Liver (tissue), 9 donors: ENCODE measurements around the gene SGCD. TPM values are rescaled to one million over a fixed set of nuclear protein-coding genes. Genes with fewer than 3 reads are reported as not detected.

Source experiments
- DNase-seq: peaks from one replicate; pipeline ENCODE4 v3.0.0-alpha.2; 2017; ENCODE audit warnings: low spot score
- H3K27ac ChIP-seq, 2 donors: one replicate each; pipeline ENCODE4 v1.7.0; 2013; ENCODE audit warnings: inconsistent platforms in 2 of 2, low read length in 2 of 2, control low read depth in 1 of 2, low read depth in 1 of 2, mild to moderate bottlenecking in 1 of 2
- H3K27me3 ChIP-seq, 4 donors: one replicate each; pipeline versions ENCODE4 v1.6.1 to v1.7.0; 2013; ENCODE audit warnings: low read length in 3 of 4, inconsistent platforms in 1 of 4, mild to moderate bottlenecking in 1 of 4, moderate library complexity in 1 of 4; ENCODE audit not compliant: control insufficient read depth in 4 of 4, insufficient read depth in 4 of 4
- H3K36me3 ChIP-seq, 4 donors: one replicate each; pipeline versions ENCODE4 v1.6.1 to v1.7.0; 2013; ENCODE audit warnings: low read length in 3 of 4, mild to moderate bottlenecking in 3 of 4, low read depth in 1 of 4, moderate library complexity in 1 of 4; ENCODE audit not compliant: control insufficient read depth in 4 of 4, insufficient read depth in 3 of 4
- H3K4me1 ChIP-seq, 4 donors: one replicate each; pipeline versions ENCODE4 v1.6.1 to v1.7.0; 2013; ENCODE audit warnings: low read length in 3 of 4, mild to moderate bottlenecking in 3 of 4, moderate library complexity in 1 of 4; ENCODE audit not compliant: control insufficient read depth in 4 of 4, insufficient read depth in 4 of 4
- H3K4me3 ChIP-seq, 3 donors: one replicate each; pipeline versions ENCODE4 v1.6.1 to v1.7.0; 2013; ENCODE audit warnings: low read length in 3 of 3, control low read depth in 1 of 3, low read depth in 1 of 3, mild to moderate bottlenecking in 1 of 3
- H3K9ac ChIP-seq, 2 donors: one replicate each; pipeline ENCODE4 v1.7.0; 2013; ENCODE audit warnings: low read length in 2 of 2, mild to moderate bottlenecking in 2 of 2, moderate library complexity in 2 of 2, control low read depth in 1 of 2, low read depth in 1 of 2
- H3K9me3 ChIP-seq, 4 donors: one replicate each; pipeline versions ENCODE4 v1.6.1 to v1.7.0; 2013; ENCODE audit warnings: low read length in 3 of 4; ENCODE audit not compliant: control insufficient read depth in 4 of 4
- FOXA1 ChIP-seq: IDR thresholded peaks from 2 replicates; pipeline ENCODE4 v1.6.1; 2016; ENCODE audit warnings: antibody characterized with exemption
- FOXA2 ChIP-seq: IDR thresholded peaks from 2 replicates; pipeline ENCODE4 v1.6.1; 2016; ENCODE audit warnings: antibody characterized with exemption
- GABPA ChIP-seq, 2 donors: IDR thresholded peaks in 1 of 2; conservative IDR thresholded peaks in 1 of 2; 2 replicates each; pipeline ENCODE4 v1.6.1; 2016; ENCODE audit warnings: antibody characterized with exemption in 2 of 2, mild to moderate bottlenecking in 1 of 2, moderate library complexity in 1 of 2
- HNF4G ChIP-seq: IDR thresholded peaks from 2 replicates; pipeline ENCODE4 v1.6.1; 2016; ENCODE audit warnings: antibody characterized with exemption
- JUND ChIP-seq, 2 donors: IDR thresholded peaks; 2 replicates each; pipeline ENCODE4 v1.6.1; 2016; ENCODE audit warnings: antibody characterized with exemption in 2 of 2
- NR2F2 ChIP-seq: IDR thresholded peaks from 2 replicates; pipeline ENCODE4 v1.6.1; 2016; ENCODE audit warnings: antibody characterized with exemption
- RAD21 ChIP-seq, 2 donors: IDR thresholded peaks; 2 replicates each; pipeline ENCODE4 v1.6.1; 2016; ENCODE audit warnings: antibody characterized with exemption in 2 of 2, mild to moderate bottlenecking in 2 of 2
- RXRA ChIP-seq, 2 donors: IDR thresholded peaks; 2 replicates each; pipeline ENCODE4 v1.6.1; 2017 to 2018; ENCODE audit warnings: antibody characterized with exemption in 2 of 2, mild to moderate bottlenecking in 1 of 2
- SP1 ChIP-seq: IDR thresholded peaks from 2 replicates; pipeline ENCODE4 v1.6.1; 2018; ENCODE audit warnings: antibody characterized with exemption, mild to moderate bottlenecking
- YY1 ChIP-seq: IDR thresholded peaks from 2 replicates; pipeline ENCODE4 v1.6.1; 2016; ENCODE audit warnings: antibody characterized with exemption, mild to moderate bottlenecking
- WGBS: extraction: QIAGEN DNeasy Blood & Tissue Kit; methylation state at CpG from one replicate; pipeline ENCODE4 v1.1.7; 2013; 5-methylcytosine and 5-hydroxymethylcytosine counted together
- polyA plus RNA-seq, 2 donors: library from polyadenylated mRNA; stranded (reverse) in 1 of 2; unstranded in 1 of 2; fragments of 200-250 nt in 1 of 2; fragments of >200 nt in 1 of 2; fragmentation: Nextera tagmentation in 1 of 2; extraction: Ambion mirVana in 1 of 2; gene quantifications; one replicate each; pipeline versions ENCODE4 v1.2.1 to v1.2.3, GENCODE V29; 2013 to 2015
- total RNA-seq, 2 donors: library from RNA; depleted of rRNA; stranded (reverse); fragments of >200 nt; gene quantifications; one replicate each; pipeline ENCODE4 v1.2.3, GENCODE V29; 2014
- TF ChIP-seq, protein P1 (sequence below): fragments of 150-350 bp; IDR thresholded peaks from 2 replicates; pipeline ENCODE4 v1.5.1; 2017; ENCODE audit warnings: improper control_type of control experiment, low read depth, low read length; ENCODE audit not compliant: missing input control
- TF ChIP-seq, protein P2 (sequence below): IDR thresholded peaks from 2 replicates; pipeline ENCODE4 v1.6.1; 2016; ENCODE audit warnings: antibody characterized with exemption
- TF ChIP-seq, protein P3 (sequence below): IDR thresholded peaks from 2 replicates; pipeline ENCODE4 v1.6.1; 2016; ENCODE audit warnings: antibody characterized with exemption, mild to moderate bottlenecking
- TF ChIP-seq, protein P4 (sequence below): IDR thresholded peaks from 2 replicates; pipeline ENCODE4 v1.6.1; 2016; ENCODE audit warnings: antibody characterized with exemption
- TF ChIP-seq, protein P5 (sequence below): IDR thresholded peaks from 2 replicates; pipeline ENCODE4 v1.6.1; 2016; ENCODE audit warnings: antibody characterized with exemption
- donor health status: healthy.
- donor health status: healthy.
- donor health status: healthy.
- donor health status: healthy.
- donor health status: healthy.

SGCD gene
- total and polyA plus RNA-seq, 4 donors: 0.35 to 1.7 (median 1.0) TPM

DNA sequence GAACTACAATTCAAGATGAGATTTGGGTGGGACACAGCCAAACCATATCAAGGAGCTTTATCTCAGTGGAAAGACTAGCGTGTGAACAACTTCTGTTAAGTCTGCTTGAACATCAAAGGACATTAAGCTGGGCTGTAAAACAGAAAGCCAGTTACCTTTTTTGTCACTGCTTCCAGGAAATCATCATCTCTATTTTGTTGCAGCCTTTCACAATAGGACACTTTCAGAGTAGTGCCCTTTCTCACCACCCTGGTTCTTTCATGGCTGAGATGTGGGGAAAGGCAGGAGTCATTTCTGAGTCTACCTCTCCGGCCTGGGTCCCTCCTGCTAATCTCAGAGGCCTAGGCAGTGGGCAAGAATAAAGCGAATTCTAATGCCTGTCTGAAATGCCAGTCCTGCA, 426.9 kb downstream of the SGCD start:
- H3K4me3 ChIP-seq: no peak overlapping the region
- WGBS: 88% methylated on average over 3 of the region's 3 CpGs
- H3K9ac ChIP-seq: no peak overlapping the region

DNA sequence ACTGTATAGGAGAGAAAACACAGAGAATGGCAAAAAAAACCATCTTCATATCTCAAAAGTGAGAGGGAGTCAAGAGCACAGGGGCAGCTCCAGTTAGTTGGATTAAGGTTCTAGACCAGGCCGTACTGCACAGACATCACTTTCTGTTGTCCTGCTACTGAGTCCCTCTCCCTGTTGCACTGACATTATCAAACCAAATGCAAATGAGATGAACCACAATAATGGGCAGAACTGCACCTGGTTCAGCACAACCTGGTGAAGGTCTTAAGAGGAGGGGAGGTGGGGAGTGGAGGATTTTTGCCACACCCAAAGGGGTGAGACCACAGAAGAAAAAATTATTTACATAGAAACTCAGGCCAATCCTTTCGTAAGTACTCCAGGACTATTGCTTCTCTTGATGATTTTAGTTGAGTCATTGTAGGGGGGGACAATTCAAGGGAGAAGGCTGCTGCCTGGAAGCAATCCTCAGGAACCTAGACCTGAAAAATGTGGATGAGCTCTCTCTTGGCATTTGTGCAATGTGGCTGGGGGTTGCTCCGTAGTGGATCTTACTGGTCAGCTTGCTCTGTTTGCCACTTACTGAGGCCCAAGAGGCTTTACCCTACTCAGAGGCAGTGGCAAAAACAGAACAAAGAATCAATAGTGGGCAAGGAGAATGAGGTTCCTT, 428.6 kb downstream of the SGCD start:
- Histone ChIP-seq H3K27me3 (no peaks in the 10 kb centered on the region), H3K36me3 (no peaks in the 10 kb centered on the region), H3K9me3 (no peaks in the 10 kb centered on the region), H3K9ac (no peak overlapping the region), H3K27ac (no peak overlapping the region), H3K4me3 (no peak overlapping the region), H3K4me1 (no peaks in the 10 kb centered on the region)
- DNase-seq: no peak
- whole genome bisulfite sequencing: 93% methylated on average over 3 of the region's 3 CpGs
- no peak for TF ChIP-seq FOXA2
- no peak for TF ChIP-seq NR2F2
- no peak for TF ChIP-seq SP1
- TF ChIP-seq JUND (IDR thresholded peaks at IDR 0.05): no peak
- no peak for TF ChIP-seq RAD21 (IDR thresholded peaks at IDR 0.05)
- TF ChIP-seq GABPA (IDR thresholded peaks at IDR 0.05 in 1 of 2, conservative IDR thresholded peaks at IDR 0.05 in 1 of 2): no peak
- TF ChIP-seq RXRA (IDR thresholded peaks at IDR 0.05): no peak
- TF ChIP-seq, protein P1, sequence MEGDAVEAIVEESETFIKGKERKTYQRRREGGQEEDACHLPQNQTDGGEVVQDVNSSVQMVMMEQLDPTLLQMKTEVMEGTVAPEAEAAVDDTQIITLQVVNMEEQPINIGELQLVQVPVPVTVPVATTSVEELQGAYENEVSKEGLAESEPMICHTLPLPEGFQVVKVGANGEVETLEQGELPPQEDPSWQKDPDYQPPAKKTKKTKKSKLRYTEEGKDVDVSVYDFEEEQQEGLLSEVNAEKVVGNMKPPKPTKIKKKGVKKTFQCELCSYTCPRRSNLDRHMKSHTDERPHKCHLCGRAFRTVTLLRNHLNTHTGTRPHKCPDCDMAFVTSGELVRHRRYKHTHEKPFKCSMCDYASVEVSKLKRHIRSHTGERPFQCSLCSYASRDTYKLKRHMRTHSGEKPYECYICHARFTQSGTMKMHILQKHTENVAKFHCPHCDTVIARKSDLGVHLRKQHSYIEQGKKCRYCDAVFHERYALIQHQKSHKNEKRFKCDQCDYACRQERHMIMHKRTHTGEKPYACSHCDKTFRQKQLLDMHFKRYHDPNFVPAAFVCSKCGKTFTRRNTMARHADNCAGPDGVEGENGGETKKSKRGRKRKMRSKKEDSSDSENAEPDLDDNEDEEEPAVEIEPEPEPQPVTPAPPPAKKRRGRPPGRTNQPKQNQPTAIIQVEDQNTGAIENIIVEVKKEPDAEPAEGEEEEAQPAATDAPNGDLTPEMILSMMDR: no peak
- TF ChIP-seq, protein P2, sequence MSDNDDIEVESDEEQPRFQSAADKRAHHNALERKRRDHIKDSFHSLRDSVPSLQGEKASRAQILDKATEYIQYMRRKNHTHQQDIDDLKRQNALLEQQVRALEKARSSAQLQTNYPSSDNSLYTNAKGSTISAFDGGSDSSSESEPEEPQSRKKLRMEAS: no peak
- TF ChIP-seq HNF4G: no peak
- no peak for TF ChIP-seq FOXA1
- TF ChIP-seq YY1: no peak
- TF ChIP-seq, protein P3, sequence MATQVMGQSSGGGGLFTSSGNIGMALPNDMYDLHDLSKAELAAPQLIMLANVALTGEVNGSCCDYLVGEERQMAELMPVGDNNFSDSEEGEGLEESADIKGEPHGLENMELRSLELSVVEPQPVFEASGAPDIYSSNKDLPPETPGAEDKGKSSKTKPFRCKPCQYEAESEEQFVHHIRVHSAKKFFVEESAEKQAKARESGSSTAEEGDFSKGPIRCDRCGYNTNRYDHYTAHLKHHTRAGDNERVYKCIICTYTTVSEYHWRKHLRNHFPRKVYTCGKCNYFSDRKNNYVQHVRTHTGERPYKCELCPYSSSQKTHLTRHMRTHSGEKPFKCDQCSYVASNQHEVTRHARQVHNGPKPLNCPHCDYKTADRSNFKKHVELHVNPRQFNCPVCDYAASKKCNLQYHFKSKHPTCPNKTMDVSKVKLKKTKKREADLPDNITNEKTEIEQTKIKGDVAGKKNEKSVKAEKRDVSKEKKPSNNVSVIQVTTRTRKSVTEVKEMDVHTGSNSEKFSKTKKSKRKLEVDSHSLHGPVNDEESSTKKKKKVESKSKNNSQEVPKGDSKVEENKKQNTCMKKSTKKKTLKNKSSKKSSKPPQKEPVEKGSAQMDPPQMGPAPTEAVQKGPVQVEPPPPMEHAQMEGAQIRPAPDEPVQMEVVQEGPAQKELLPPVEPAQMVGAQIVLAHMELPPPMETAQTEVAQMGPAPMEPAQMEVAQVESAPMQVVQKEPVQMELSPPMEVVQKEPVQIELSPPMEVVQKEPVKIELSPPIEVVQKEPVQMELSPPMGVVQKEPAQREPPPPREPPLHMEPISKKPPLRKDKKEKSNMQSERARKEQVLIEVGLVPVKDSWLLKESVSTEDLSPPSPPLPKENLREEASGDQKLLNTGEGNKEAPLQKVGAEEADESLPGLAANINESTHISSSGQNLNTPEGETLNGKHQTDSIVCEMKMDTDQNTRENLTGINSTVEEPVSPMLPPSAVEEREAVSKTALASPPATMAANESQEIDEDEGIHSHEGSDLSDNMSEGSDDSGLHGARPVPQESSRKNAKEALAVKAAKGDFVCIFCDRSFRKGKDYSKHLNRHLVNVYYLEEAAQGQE: no peak

More for the DNA sequence above, 426.9 kb downstream of the SGCD start:
- Histone ChIP-seq H3K36me3 (no peaks in the 10 kb centered on the region), H3K9me3 (no peaks in the 10 kb centered on the region), H3K27ac (no peak overlapping the region), H3K27me3 (no peaks in the 10 kb centered on the region), H3K4me1 (no peaks in the 10 kb centered on the region)
- no peak for DNase-seq
- TF ChIP-seq, protein P3: no peak
- TF ChIP-seq, protein P2: no peak
- TF ChIP-seq, protein P4, sequence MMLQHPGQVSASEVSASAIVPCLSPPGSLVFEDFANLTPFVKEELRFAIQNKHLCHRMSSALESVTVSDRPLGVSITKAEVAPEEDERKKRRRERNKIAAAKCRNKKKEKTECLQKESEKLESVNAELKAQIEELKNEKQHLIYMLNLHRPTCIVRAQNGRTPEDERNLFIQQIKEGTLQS: no peak
- TF ChIP-seq HNF4G: no peak
- TF ChIP-seq, protein P5, sequence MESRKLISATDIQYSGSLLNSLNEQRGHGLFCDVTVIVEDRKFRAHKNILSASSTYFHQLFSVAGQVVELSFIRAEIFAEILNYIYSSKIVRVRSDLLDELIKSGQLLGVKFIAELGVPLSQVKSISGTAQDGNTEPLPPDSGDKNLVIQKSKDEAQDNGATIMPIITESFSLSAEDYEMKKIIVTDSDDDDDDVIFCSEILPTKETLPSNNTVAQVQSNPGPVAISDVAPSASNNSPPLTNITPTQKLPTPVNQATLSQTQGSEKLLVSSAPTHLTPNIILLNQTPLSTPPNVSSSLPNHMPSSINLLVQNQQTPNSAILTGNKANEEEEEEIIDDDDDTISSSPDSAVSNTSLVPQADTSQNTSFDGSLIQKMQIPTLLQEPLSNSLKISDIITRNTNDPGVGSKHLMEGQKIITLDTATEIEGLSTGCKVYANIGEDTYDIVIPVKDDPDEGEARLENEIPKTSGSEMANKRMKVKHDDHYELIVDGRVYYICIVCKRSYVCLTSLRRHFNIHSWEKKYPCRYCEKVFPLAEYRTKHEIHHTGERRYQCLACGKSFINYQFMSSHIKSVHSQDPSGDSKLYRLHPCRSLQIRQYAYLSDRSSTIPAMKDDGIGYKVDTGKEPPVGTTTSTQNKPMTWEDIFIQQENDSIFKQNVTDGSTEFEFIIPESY: no peak
- no peak for TF ChIP-seq YY1
- TF ChIP-seq FOXA1: no peak
- no peak for TF ChIP-seq RXRA (IDR thresholded peaks at IDR 0.05)
- no peak for TF ChIP-seq NR2F2
